HEK293T (cell line): ENCODE measurements around the gene LRG1.
A peak's percentile ranks its signal among the peaks of the same experiment; 100 is the strongest.

Source experiments
- CTCF ChIA-PET: fragments of 350-600 bp; formaldehyde crosslinking; extraction: SDS; loops from one replicate; lab custom pipeline; 2021; ENCODE audit warnings: antibody characterized with exemption, inconsistent platforms; lab: Yijun Ruan, JAX
- POLR2A ChIA-PET: fragments of 350-600 bp; formaldehyde crosslinking; extraction: SDS; loops from one replicate; lab custom pipeline; 2020; ENCODE audit warnings: antibody characterized with exemption, inconsistent platforms; lab: Yijun Ruan, JAX
- DNase-seq: peaks from one replicate; pipeline ENCODE4 v3.0.0; 2012; ENCODE audit warnings: mixed read lengths; ENCODE audit errors: extremely low spot score
- ARNT ChIP-seq: fragments of 450-650 bp; IDR thresholded peaks from 2 replicates; pipeline ENCODE4 v1.6.1; 2017; ENCODE audit warnings: mild to moderate bottlenecking
- BHLHE40 ChIP-seq: fragments of 450-650 bp; IDR thresholded peaks from 2 replicates; pipeline ENCODE4 v1.6.1; 2016; ENCODE audit warnings: mild to moderate bottlenecking, moderate library complexity, borderline replicate concordance
- CTBP1 ChIP-seq: fragments of 450-650 bp; IDR thresholded peaks from 2 replicates; pipeline ENCODE4 v1.6.1; 2016; ENCODE audit warnings: borderline replicate concordance
- ELF4 ChIP-seq: fragments of 450-650 bp; IDR thresholded peaks from 2 replicates; pipeline ENCODE4 v1.6.1; 2017; ENCODE audit warnings: antibody characterized with exemption
- FOXA1 ChIP-seq: fragments of 450-650 bp; IDR thresholded peaks from 2 replicates; pipeline ENCODE4 v1.6.1; 2016; ENCODE audit warnings: mild to moderate bottlenecking
- FOXK2 ChIP-seq: fragments of 450-650 bp; IDR thresholded peaks from 2 replicates; pipeline ENCODE4 v1.6.1; 2016; ENCODE audit warnings: mild to moderate bottlenecking
- FOXM1 ChIP-seq: fragments of 450-650 bp; IDR thresholded peaks from 2 replicates; pipeline ENCODE4 v1.6.1; 2017; ENCODE audit warnings: mild to moderate bottlenecking, borderline replicate concordance
- HDGF ChIP-seq: fragments of 450-650 bp; IDR thresholded peaks from 2 replicates; pipeline ENCODE4 v1.6.1; 2017; ENCODE audit warnings: antibody characterized with exemption, borderline replicate concordance
- L3MBTL2 ChIP-seq: fragments of 450-650 bp; conservative IDR thresholded peaks from 2 replicates; pipeline ENCODE4 v1.6.1; 2016; ENCODE audit warnings: mild to moderate bottlenecking
- LEF1 ChIP-seq: fragments of 450-650 bp; IDR thresholded peaks from 2 replicates; pipeline ENCODE4 v1.6.1; 2017; ENCODE audit warnings: mild to moderate bottlenecking, borderline replicate concordance
- NFRKB ChIP-seq: fragments of 450-650 bp; IDR thresholded peaks from 2 replicates; pipeline ENCODE4 v1.6.1; 2016; ENCODE audit warnings: mild to moderate bottlenecking, moderate library complexity
- SP1 ChIP-seq: fragments of 450-650 bp; IDR thresholded peaks from 2 replicates; pipeline ENCODE4 v1.6.1; 2017
- SUZ12 ChIP-seq: fragments of 450-650 bp; IDR thresholded peaks from 2 replicates; pipeline ENCODE4 v1.6.1; 2016; ENCODE audit warnings: mild to moderate bottlenecking
- TARDBP ChIP-seq: fragments of 450-650 bp; IDR thresholded peaks from 2 replicates; pipeline ENCODE4 v1.6.1; 2016
- ZNF384 ChIP-seq: fragments of 450-650 bp; IDR thresholded peaks from 2 replicates; pipeline ENCODE4 v1.6.1; 2016
- TF ChIP-seq, protein P1 (sequence below): fragments of 450-650 bp; IDR thresholded peaks from 2 replicates; pipeline ENCODE4 v1.6.1; 2016

Gene LRG1

GRCh38 chr19:4553092-4553695 lies 13.4 kb upstream of the LRG1 start:
- no peak for DNase-seq
- TF ChIP-seq HDGF (no peak), ARNT (no peak)
- TF ChIP-seq, protein P1, sequence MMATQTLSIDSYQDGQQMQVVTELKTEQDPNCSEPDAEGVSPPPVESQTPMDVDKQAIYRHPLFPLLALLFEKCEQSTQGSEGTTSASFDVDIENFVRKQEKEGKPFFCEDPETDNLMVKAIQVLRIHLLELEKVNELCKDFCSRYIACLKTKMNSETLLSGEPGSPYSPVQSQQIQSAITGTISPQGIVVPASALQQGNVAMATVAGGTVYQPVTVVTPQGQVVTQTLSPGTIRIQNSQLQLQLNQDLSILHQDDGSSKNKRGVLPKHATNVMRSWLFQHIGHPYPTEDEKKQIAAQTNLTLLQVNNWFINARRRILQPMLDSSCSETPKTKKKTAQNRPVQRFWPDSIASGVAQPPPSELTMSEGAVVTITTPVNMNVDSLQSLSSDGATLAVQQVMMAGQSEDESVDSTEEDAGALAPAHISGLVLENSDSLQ: no peak
- ChIA-PET CTCF (no interaction called here), POLR2A (no interaction called here)

DNA sequence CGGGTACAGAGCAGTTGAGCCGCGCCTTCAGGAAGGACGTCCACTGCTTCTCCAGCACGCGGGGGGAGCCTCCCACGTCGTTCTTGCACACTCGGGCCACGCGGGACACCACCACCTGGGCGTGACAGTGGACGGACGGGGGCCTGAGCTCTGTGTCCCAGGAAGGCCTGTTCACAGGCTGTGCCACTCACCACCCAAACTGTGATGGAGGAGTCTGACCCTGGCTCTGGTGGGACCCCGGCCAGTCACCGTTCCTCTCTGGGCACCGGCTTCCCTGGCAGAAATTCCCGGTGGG lies 12.6 kb upstream of the LRG1 start:
- CTCF ChIA-PET: no interaction called here
- DNase-seq: no peak
- POLR2A ChIA-PET: no interaction called here
- TF ChIP-seq SP1 (no peak), HDGF (no peak), SUZ12 (no peak), FOXM1 (no peak), BHLHE40 (no peak), ELF4 (no peak)

- DNase-seq: no peak
- POLR2A ChIA-PET: no interaction called here
- CTCF ChIA-PET: no interaction called here
- no peak for TF ChIP-seq LEF1
- no peak for TF ChIP-seq CTBP1
- TF ChIP-seq, protein P1: no peak
- TF ChIP-seq SUZ12: no peak
- TF ChIP-seq ELF4: no peak
- TF ChIP-seq FOXK2: no peak
- no peak for TF ChIP-seq BHLHE40
- no peak for TF ChIP-seq L3MBTL2
- TF ChIP-seq ARNT: no peak
- TF ChIP-seq ZNF384: no peak
- no peak for TF ChIP-seq TARDBP
- no peak for TF ChIP-seq HDGF
- no peak for TF ChIP-seq FOXA1
Observed at GRCh38 chr19:4550479-4551050, 10.7 kb upstream of the LRG1 start.

DNA sequence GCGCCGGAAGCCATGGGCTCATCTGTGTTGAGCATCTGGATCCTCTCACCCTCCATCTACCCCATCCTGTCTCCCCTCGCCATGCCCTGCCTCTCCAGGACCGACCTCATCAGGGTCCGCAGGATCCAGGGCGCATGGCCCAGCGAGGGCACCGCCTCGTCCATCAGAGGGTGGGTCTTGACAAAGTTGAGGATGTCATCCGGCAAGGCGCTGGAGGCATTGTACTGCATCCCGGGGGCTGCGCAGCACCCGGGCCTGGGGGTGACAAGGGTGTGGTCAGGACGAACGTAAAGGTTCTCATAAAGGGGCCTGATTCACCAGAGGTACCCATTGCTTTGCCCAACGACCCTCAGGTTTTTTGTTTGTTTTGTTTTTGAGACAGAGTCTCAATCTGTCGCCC lies 10.2 kb upstream of the LRG1 start:
- CTCF ChIA-PET: no interaction called here
- POLR2A ChIA-PET: no interaction called here
- DNase-seq: no peak
- TF ChIP-seq ELF4 (no peak), CTBP1 (no peak), ZNF384 (no peak)

GRCh38 chr19:4548238-4548584 lies 8.4 kb upstream of the LRG1 start:
- no peak for TF ChIP-seq ELF4
- TF ChIP-seq TARDBP: no peak
- no peak for TF ChIP-seq CTBP1
- TF ChIP-seq SUZ12: no peak
- TF ChIP-seq ZNF384: no peak
- no peak for TF ChIP-seq FOXK2
- TF ChIP-seq SP1: no peak
- TF ChIP-seq, protein P1: no peak
- TF ChIP-seq HDGF: no peak
- TF ChIP-seq L3MBTL2: no peak
- no peak for TF ChIP-seq NFRKB
- no peak for TF ChIP-seq LEF1
- no peak for TF ChIP-seq FOXA1
- no peak for TF ChIP-seq FOXM1
- TF ChIP-seq BHLHE40: no peak
- TF ChIP-seq ARNT: no peak
- CTCF ChIA-PET: interaction anchor here (0.5 kb wide), 1 partner anchor 73 kb away, joined by 3 read pairs; no protein-coding TSS in a partner anchor
- no peak for DNase-seq
- POLR2A ChIA-PET: no interaction called here

DNA sequence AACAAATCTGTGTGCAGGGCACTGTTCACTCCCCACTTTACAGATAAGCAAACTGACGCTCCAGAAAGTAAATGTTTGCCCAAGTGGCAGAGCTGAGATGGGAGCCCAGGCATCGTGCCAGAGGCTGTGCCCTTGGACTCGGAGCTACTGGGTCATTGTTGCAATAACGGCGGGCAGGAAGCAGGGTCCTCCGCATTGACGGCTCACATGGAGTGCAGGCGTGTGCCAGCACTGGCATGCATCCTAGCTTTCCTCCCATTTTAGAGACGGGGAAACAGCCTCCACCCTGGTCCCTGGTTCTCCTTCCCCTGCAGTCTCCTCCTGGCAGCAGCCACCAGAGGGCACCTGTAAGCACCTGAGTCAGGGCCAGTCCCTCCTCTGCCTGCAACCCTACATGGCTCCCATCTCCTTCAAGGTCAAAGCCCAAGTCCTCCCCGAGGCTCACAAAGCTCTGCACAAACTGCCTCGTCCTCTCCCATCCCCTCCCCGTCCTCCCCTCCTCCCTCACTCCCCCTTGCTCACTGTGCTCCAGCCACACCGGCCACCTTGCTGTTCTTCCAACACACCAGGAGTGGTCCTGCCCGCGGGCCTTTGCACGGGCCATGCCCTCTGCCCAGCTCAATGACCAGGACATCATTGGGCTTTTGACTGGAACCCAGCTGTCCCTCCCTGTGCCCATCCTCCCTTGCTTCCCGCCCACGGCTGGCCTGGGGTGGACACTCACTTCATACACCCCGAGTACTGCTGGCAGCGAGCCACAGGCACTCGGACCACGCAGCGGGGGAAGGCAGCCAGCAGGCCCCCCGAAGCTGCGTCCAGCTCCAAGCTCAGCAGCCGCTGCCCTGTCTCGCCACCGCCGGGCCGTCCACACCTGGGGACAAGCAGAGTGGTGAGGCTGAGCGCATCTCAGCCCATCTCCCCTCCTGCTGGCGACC lies 7.7 kb upstream of the LRG1 start:
- ChIA-PET CTCF (interaction anchor here (0.5 to 0.7 kb wide), 3 partner anchors 22 to 1525 kb away, joined by 3 to 4 read pairs (median 3); no protein-coding TSS in a partner anchor), POLR2A (interaction anchor here (1.1 kb wide), 1 partner anchor 9 kb away, joined by 3 read pairs; no protein-coding TSS in a partner anchor)
- DNase-seq: peak; percentile 48
- no peak for TF ChIP-seq SP1
- TF ChIP-seq, protein P1: no peak
- no peak for TF ChIP-seq ZNF384
